Gastroesophageal sphincter (tissue), 3 donors: ENCODE measurements around the gene TPRX1.

Source experiments
- CTCF ChIP-seq, 4 experiments: fragments of 200-600 bp in 2 of 4; fragments of 450-650 bp in 2 of 4; sonication (generic) in 1 of 4; IDR thresholded peaks; one replicate each; pipeline ENCODE4 v1.5.1; 2017 to 2019; ENCODE audit warnings: antibody characterized with exemption in 4 of 4, mild to moderate bottlenecking in 2 of 4, moderate library complexity in 2 of 4
- POLR2A ChIP-seq, 2 donors: fragments of 450-650 bp; IDR thresholded peaks; one replicate each; pipeline ENCODE4 v1.6.1; 2017; ENCODE audit warnings: antibody characterized with exemption in 2 of 2, mild to moderate bottlenecking in 2 of 2, moderate library complexity in 1 of 2

DNA sequence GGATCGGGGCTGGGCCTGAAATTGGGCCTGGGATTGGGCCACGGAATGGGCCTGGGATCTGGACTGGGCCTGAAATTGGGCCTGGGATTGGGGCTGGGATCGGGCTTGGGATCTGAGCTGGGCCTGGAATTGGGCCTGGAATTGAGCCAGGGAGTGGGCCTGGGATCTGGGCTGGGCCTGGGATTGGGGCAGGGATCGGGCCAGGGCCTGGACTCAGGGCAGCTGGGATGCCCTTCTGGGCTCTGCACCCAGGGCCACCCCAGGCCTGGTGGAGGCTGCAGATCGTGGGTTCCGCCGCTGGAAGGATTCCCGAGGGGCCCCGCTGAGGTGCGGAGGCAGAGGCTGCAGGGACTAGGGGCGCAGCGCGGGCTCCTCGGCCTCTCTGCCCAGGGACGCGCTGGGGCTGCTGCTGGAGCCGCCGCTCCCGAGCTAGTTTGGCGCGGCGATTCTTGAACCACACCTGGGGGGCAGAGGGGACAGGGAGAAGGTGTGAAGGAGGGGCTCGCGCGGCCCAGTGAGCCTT lies 1.8 kb downstream of the TPRX1 start:
- no peak for TF ChIP-seq POLR2A (IDR thresholded peaks at IDR 0.05)
- no peak for TF ChIP-seq CTCF (IDR thresholded peaks at IDR 0.05)
